Activated CD4-positive, alpha-beta memory T cell treated with anti-CD3 and anti-CD28 coated beads, Interleukin-2, amount 10 ng/mL, durations not matched to agents 7 days and 5 days (primary cell): ENCODE data around the gene GPC6. TPM values are rescaled to one million over a fixed set of nuclear protein-coding genes. Genes with fewer than 3 reads are reported as not detected.
"Not testable (repeated sequence)": the region's sequence is repeated elsewhere in the genome, so short reads cannot be mapped to it uniquely, and the experiment has no call there.

Source experiments
- CTCF ChIA-PET: fragments of 350-600 bp; sonication (Branson Sonifier 250); formaldehyde crosslinking; loops from one replicate; lab custom pipeline; 2021; ENCODE audit warnings: antibody characterized with exemption, inconsistent platforms; lab: Charles Lee
- POLR2A ChIA-PET: fragments of 350-600 bp; sonication (Branson Sonifier 250); formaldehyde crosslinking; loops from one replicate; lab custom pipeline; 2021; ENCODE audit warnings: antibody characterized with exemption; lab: Charles Lee
- DNase-seq: peaks from one replicate; pipeline ENCODE4 v3.0.0-alpha.2; 2020
- H3K27ac Mint-ChIP-seq: one replicate; pipeline ENCODE4 v1.8.0; 2021; ENCODE audit warnings: mild to moderate bottlenecking, mixed read lengths
- H3K27me3 Mint-ChIP-seq: one replicate; pipeline ENCODE4 v1.8.0; 2021; ENCODE audit warnings: mixed read lengths
- H3K36me3 Mint-ChIP-seq: one replicate; pipeline ENCODE4 v1.8.0; 2021; ENCODE audit warnings: low read depth, mixed read lengths
- H3K4me1 Mint-ChIP-seq: one replicate; pipeline ENCODE4 v1.8.0; 2021; ENCODE audit warnings: mixed read lengths
- H3K4me3 Mint-ChIP-seq: one replicate; pipeline ENCODE4 v1.8.0; 2021; ENCODE audit warnings: mild to moderate bottlenecking, mixed read lengths
- H3K9me3 Mint-ChIP-seq: one replicate; pipeline ENCODE4 v1.8.0; 2021; ENCODE audit warnings: mixed read lengths
- total RNA-seq, 2 experiments: library from RNA; stranded (reverse); gene quantifications; one replicate each; pipeline ENCODE4 v1.2.3, GENCODE V29; 2021

GPC6 gene
- total RNA-seq, 2 experiments from 2014 or later = not detected

- Mint-ChIP-seq H3K27ac (no peak overlapping the region), H3K4me3 (no peak overlapping the region), H3K36me3 (no peaks in the 10 kb centered on the region), H3K27me3 (no peaks in the 10 kb centered on the region), H3K9me3 (peaks cover 5% of the 10 kb centered on the region), H3K4me1 (no peaks in the 10 kb centered on the region)
- no peak for DNase-seq
- ChIA-PET CTCF (no interaction called here), POLR2A (no interaction called here)
Measured at GRCh38 chr13:94272038-94272437, 1045.4 kb downstream of the GPC6 start.

- Mint-ChIP-seq H3K27me3 (peaks cover 6% of the 10 kb centered on the region), H3K36me3 (no peaks in the 10 kb centered on the region), H3K4me1 (no peaks in the 10 kb centered on the region), H3K4me3 (no peak overlapping the region), H3K27ac (no peak overlapping the region), H3K9me3 (peaks cover 8% of the 10 kb centered on the region)
- ChIA-PET POLR2A (no interaction called here), CTCF (no interaction called here)
- no peak for DNase-seq
Measured at GRCh38 chr13:94280349-94280748, 1053.7 kb downstream of the GPC6 start.

DNA sequence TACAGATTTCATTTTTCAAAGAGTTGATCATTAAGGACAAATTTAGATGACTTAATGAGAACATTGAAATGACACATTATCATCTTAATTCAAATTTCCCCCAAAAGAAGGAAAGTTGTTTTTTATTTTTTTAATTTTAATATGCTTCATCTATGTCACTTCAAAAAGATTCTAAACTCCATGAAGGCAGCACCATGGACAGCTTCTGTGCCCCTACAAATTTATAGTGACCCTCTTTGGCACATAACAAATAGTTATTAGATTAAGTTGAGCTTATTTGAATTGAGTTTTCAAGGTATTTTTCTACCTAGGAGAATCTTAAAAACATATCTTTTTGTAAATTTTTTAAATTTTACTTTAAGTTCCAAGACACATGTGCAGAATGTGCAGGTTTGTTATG lies 1054.2 kb downstream of the GPC6 start:
- ChIA-PET CTCF (no interaction called here), POLR2A (no interaction called here)
- no peak for DNase-seq
- Mint-ChIP-seq H3K4me1 (no peaks in the 10 kb centered on the region), H3K4me3 (no peak overlapping the region), H3K36me3 (no peaks in the 10 kb centered on the region), H3K9me3 (peaks cover 8% of the 10 kb centered on the region), H3K27me3 (peaks cover 6% of the 10 kb centered on the region), H3K27ac (no peak overlapping the region)

DNA sequence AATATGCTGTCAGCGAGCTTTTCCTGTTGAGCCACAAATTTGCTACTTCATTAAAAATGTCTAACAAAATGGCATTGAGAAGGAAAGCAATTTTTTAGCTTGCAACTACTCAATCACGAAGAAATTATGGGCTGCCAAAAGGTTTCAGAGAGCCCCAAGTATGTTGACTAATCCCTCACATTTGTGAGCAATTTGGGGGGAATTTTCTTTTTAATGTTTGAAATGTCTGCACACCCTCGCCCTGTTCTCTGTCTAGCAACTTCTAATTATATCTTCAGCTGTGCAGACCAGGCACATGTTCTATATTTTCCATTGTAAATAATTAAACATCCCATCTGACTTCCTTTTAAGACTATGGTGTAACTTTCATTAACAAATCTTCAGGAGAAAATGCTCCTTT lies 1060.0 kb downstream of the GPC6 start:
- no peaks in the 10 kb centered on the region for H3K36me3 Mint-ChIP-seq
- no peak for DNase-seq
- ChIA-PET POLR2A (no interaction called here), CTCF (no interaction called here)
- peaks cover 2% of the 10 kb centered on the region for H3K27me3 Mint-ChIP-seq
- H3K9me3 Mint-ChIP-seq = no peaks in the 10 kb centered on the region
- H3K4me1 Mint-ChIP-seq = no peaks in the 10 kb centered on the region
- no peak overlapping the region for H3K27ac Mint-ChIP-seq
- H3K4me3 Mint-ChIP-seq = no peak overlapping the region

DNA sequence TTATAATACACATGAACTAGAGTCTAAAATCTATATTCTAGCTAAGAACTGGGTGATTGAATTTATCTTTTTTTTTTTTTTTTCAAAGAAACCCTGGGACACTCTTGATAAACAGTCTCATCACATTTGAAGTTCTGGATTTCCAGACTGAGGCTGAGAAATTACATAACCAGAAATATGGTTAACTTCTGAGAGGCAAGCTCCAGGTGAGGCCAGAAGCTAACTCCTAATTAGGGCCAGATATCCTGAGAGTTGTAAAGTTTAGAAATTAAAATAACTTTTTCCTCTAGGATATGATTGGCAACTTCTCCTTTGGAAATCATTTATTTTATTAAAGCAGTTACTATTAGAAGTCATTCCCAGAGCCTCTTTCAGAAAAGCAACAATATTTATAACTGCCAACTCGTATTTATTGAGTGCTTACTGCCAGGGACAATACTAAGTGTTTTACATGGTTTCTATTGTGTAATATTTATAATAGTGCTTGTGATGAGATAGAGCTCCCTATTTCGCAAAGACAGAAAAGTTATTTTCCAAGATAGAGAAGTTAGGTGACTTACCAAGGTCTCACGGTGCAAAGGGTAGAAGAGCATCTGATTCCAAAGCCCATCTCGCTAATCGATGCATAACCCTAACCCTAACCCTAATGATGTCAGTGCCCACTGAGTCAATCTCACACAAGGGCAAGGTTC lies 1065.2 kb downstream of the GPC6 start:
- peaks cover 3% of the 10 kb centered on the region for H3K27me3 Mint-ChIP-seq

DNA sequence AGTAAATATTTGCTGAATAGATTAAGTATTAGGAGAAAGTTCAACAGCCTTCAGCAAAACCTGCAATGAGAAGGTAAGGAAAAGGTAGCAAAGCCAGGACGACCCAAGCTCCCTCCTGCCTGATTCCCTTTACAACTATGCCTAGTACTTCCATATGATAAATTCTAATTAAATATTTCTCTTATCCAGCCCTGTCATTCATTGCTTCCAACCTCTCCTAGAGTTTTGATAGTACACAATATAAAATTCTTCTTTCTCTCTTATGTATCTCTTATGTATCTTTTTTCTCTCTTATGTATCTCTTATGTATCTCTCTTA lies 1065.7 kb downstream of the GPC6 start:
- Mint-ChIP-seq H3K9me3 (no peaks in the 10 kb centered on the region), H3K27ac (no peak overlapping the region), H3K27me3 (peaks cover 5% of the 10 kb centered on the region), H3K4me3 (no peak overlapping the region), H3K4me1 (no peaks in the 10 kb centered on the region), H3K36me3 (no peaks in the 10 kb centered on the region)
- ChIA-PET POLR2A (no interaction called here), CTCF (no interaction called here)
- no peak for DNase-seq

More for the DNA sequence above, 1065.2 kb downstream of the GPC6 start:
- CTCF ChIA-PET = no interaction called here
- DNase-seq = no peak
- POLR2A ChIA-PET = no interaction called here
- Mint-ChIP-seq H3K4me3 (no peak overlapping the region), H3K9me3 (no peaks in the 10 kb centered on the region), H3K4me1 (no peaks in the 10 kb centered on the region), H3K27ac (no peak overlapping the region), H3K36me3 (no peaks in the 10 kb centered on the region)

DNA sequence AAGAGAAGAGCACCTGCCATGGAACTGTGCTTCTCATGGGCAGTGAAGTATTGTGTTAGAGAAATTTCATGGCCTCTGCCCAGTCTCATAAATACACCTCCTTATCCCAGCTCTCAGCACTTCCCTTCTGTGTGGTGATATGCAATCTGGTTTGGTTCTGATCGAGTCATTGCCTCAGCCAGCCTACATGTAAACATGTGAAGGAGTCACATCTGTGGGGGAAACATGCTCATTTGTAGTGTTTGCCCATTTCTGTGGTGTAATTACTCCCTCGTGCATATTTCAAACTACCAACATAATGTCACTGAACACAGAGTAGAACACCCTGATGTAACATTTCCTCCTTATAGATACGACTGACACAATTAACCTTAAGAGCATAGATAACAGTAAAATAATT lies 1069.9 kb downstream of the GPC6 start:
- Mint-ChIP-seq H3K27me3 (peaks cover 6% of the 10 kb centered on the region), H3K4me1 (no peaks in the 10 kb centered on the region), H3K9me3 (no peaks in the 10 kb centered on the region), H3K27ac (no peak overlapping the region), H3K36me3 (no peaks in the 10 kb centered on the region), H3K4me3 (no peak overlapping the region)
- CTCF ChIA-PET = no interaction called here
- POLR2A ChIA-PET = no interaction called here
- no peak for DNase-seq

DNA sequence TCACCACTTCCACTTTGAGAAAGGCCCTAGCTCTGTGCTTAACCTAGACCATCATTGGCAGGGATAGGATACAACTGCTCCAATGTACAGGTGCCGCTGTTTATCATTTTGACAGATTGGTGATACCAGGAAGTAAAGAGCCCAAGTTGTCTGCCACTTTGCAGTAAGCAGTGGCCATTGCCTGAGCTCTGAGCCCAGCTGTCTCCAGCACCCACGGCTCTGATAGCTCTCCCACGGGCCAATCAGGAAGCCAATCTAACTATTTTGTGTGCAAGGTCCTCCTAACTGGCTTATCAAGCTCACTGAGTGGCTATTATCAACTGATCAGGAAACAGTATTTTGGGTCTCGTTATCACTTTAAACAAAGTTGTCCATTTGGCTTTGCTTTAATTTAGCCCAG lies 1071.7 kb downstream of the GPC6 start:
- POLR2A ChIA-PET = no interaction called here
- H3K9me3 Mint-ChIP-seq = no peaks in the 10 kb centered on the region
- CTCF ChIA-PET = no interaction called here
- no peaks in the 10 kb centered on the region for H3K4me1 Mint-ChIP-seq
- H3K4me3 Mint-ChIP-seq = no peak overlapping the region
- H3K36me3 Mint-ChIP-seq = no peaks in the 10 kb centered on the region
- H3K27me3 Mint-ChIP-seq = peaks cover 9% of the 10 kb centered on the region
- no peak for DNase-seq
- no peak overlapping the region for H3K27ac Mint-ChIP-seq

GRCh38 chr13:94300401-94300800 lies 1073.8 kb downstream of the GPC6 start:
- CTCF ChIA-PET = interaction anchor here (1.1 kb wide), 1 partner anchor 11 kb away, joined by 3 read pairs; no protein-coding TSS in a partner anchor
- Mint-ChIP-seq H3K4me1 (no peaks in the 10 kb centered on the region), H3K9me3 (no peaks in the 10 kb centered on the region), H3K27ac (no peak overlapping the region), H3K27me3 (peaks cover 7% of the 10 kb centered on the region), H3K36me3 (no peaks in the 10 kb centered on the region), H3K4me3 (no peak overlapping the region)
- POLR2A ChIA-PET = no interaction called here
- no peak for DNase-seq

DNA sequence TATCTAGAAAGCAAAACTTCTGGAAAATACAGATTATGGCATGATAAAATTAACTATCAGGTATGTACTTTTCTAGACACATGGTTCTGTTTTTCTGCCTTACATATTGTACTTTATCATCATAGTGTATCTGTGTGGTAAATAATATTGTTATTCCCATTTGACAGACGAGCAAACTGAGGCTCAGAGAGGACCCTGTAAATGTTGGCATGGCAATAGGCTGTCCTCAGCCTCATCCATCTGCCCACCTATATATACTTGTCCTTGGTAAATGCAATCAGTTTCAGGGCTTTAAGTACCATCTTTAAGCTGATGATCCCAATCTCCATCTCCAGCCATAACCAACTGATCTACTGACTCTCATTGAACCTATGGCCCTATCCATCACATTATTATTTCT lies 1074.9 kb downstream of the GPC6 start:
- no peaks in the 10 kb centered on the region for H3K4me1 Mint-ChIP-seq
- no peaks in the 10 kb centered on the region for H3K9me3 Mint-ChIP-seq
- no peak overlapping the region for H3K27ac Mint-ChIP-seq
- ChIA-PET POLR2A (no interaction called here), CTCF (interaction anchor here (1.0 kb wide), 1 partner anchor 11 kb away, joined by 3 read pairs; no protein-coding TSS in a partner anchor)
- no peaks in the 10 kb centered on the region for H3K36me3 Mint-ChIP-seq
- H3K27me3 Mint-ChIP-seq = peaks cover 7% of the 10 kb centered on the region
- H3K4me3 Mint-ChIP-seq = no peak overlapping the region
- DNase-seq = no peak

DNA sequence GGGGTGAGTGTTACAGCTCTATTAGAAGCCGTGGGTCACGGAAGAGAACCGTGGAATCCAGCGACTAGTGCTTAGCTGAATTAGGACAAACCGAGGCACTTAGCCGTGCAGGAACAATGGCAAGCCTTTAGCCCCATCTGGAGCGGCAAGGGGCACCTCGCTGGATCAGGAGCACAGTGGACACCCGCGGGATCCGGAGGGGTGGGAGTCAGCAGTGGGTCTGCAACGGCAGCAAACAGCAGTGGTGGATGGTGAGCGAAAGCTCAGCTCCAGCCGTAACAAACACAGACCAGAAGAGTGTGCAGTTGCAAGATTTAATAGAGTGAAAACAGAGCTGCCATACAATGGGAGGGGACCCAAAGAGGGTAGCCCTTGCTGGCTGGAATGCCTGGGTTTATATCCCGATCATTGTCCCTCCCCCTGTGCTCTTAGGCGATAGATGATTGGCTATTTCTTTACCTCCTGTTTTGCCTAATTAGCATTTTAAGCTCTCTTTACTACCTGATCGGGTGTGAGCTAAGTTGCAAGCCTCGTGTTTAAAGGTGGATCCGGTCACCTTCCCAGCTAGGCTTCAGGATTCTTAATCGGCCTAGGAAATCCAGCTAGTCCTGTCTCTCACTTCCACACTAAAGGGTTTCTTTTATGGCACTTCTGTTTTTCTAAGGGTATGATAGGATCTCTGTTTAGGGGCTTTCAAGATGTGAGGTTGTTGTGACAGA lies 1076.4 kb downstream of the GPC6 start:
- DNase-seq, H3K4me3 Mint-ChIP-seq, H3K27me3 Mint-ChIP-seq, H3K4me1 Mint-ChIP-seq, H3K27ac Mint-ChIP-seq, H3K36me3 Mint-ChIP-seq, POLR2A ChIA-PET, H3K9me3 Mint-ChIP-seq: not testable (repeated sequence)
- CTCF ChIA-PET = interaction anchor here (0.6 kb wide), 1 partner anchor 179 kb away, joined by 4 read pairs; no protein-coding TSS in a partner anchor

- H3K9me3 Mint-ChIP-seq = no peaks in the 10 kb centered on the region
- ChIA-PET CTCF (interaction anchor here (0.6 kb wide), 1 partner anchor 179 kb away, joined by 4 read pairs; no protein-coding TSS in a partner anchor), POLR2A (no interaction called here)
- peaks cover 5% of the 10 kb centered on the region for H3K27me3 Mint-ChIP-seq
- no peaks in the 10 kb centered on the region for H3K36me3 Mint-ChIP-seq
- H3K4me1 Mint-ChIP-seq = no peaks in the 10 kb centered on the region
- no peak for DNase-seq
- H3K4me3 Mint-ChIP-seq = no peak overlapping the region
- H3K27ac Mint-ChIP-seq = no peak overlapping the region
Measured at GRCh38 chr13:94303644-94304174, 1077.1 kb downstream of the GPC6 start.

- CTCF ChIA-PET = no interaction called here
- POLR2A ChIA-PET = no interaction called here
- Mint-ChIP-seq H3K27me3 (peaks cover 5% of the 10 kb centered on the region), H3K4me1 (no peaks in the 10 kb centered on the region), H3K27ac (no peak overlapping the region), H3K9me3 (no peaks in the 10 kb centered on the region), H3K4me3 (no peak overlapping the region), H3K36me3 (no peaks in the 10 kb centered on the region)
- DNase-seq = no peak
Measured at GRCh38 chr13:94305033-94305432, 1078.4 kb downstream of the GPC6 start.
